ENCODE data around the gene PFKFB2. TPM values are rescaled to one million over a fixed set of nuclear protein-coding genes. Genes with fewer than 3 reads are reported as not detected.

Gene PFKFB2
- total and polyA plus RNA-seq, 4 donors = 1.5 to 5.9 (median 3.0) TPM

GRCh38 chr1:207051191-207051943, 1.7 kb upstream of the PFKFB2 start, which contains the start of gene YOD1:
TSS of gene YOD1 (minus strand) at chr1:207051208. CDS start at chr1:207051030, 178 bp downstream.
- H3K36me3 ChIP-seq (ENCODE audit: control insufficient read depth in 4 of 4, insufficient read depth in 3 of 4, low read depth in 1 of 4, low read length in 3 of 4) = peaks cover 0 to 14% (median 3%) of the 10 kb centered on the region in 4 donors
- no peaks in the 10 kb centered on the region for H3K27me3 ChIP-seq (ENCODE audit: control insufficient read depth in 4 of 4, insufficient read depth in 4 of 4, low read length in 3 of 4)
- H3K27ac ChIP-seq (ENCODE audit: low read depth in 1 of 2, low read length in 2 of 2) = peak within 1 kb of the TSS; percentile 81 to 82
- 50% methylated on average over 15 of the region's 15 CpGs for WGBS
- H3K9ac ChIP-seq (ENCODE audit: low read depth in 1 of 2, low read length in 2 of 2) = peak within 1 kb of the TSS; percentile 81 to 95
- peak within 1 kb of the TSS; percentile 78 to 99 (median 84) for H3K4me3 ChIP-seq (ENCODE audit: low read depth in 1 of 3, low read length in 3 of 3)
- TF ChIP-seq ZBTB33 (IDR thresholded peaks at IDR 0.05) (peak; percentile 92), RXRA (IDR thresholded peaks at IDR 0.05) (peak in 1 of 2 donors; percentile 2), NR2F2 (IDR thresholded peaks at IDR 0.05) (no peak), TAF1 (conservative IDR thresholded peaks at IDR 0.05) (no peak)
- no peaks in the 10 kb centered on the region for H3K9me3 ChIP-seq (ENCODE audit: control insufficient read depth in 4 of 4, low read length in 3 of 4)
- DNase-seq (ENCODE audit: low spot score) = no peak
- H3K4me1 ChIP-seq (ENCODE audit: control insufficient read depth in 4 of 4, insufficient read depth in 4 of 4, low read length in 3 of 4) = peaks cover 1 to 38% (median 12%) of the 10 kb centered on the region in 4 donors

- DNase-seq (ENCODE audit: low spot score) = no peak
- no peaks in the 10 kb centered on the region for H3K9me3 ChIP-seq (ENCODE audit: control insufficient read depth in 4 of 4, low read length in 3 of 4)
- peak overlapping the region in 1 of 2 donors; percentile 23 for H3K27ac ChIP-seq (ENCODE audit: low read depth in 1 of 2, low read length in 2 of 2)
- no peak overlapping the region for H3K4me3 ChIP-seq (ENCODE audit: low read depth in 1 of 3, low read length in 3 of 3)
- WGBS = 77% methylated on average over 2 of the region's 2 CpGs
- peaks cover 0 to 1% (median 0%) of the 10 kb centered on the region in 4 donors for H3K36me3 ChIP-seq (ENCODE audit: control insufficient read depth in 4 of 4, insufficient read depth in 3 of 4, low read depth in 1 of 4, low read length in 3 of 4)
- no peak overlapping the region for H3K9ac ChIP-seq (ENCODE audit: low read depth in 1 of 2, low read length in 2 of 2)
- H3K4me1 ChIP-seq (ENCODE audit: control insufficient read depth in 4 of 4, insufficient read depth in 4 of 4, low read length in 3 of 4) = peaks cover 0 to 21% (median 7%) of the 10 kb centered on the region in 4 donors
- no peaks in the 10 kb centered on the region for H3K27me3 ChIP-seq (ENCODE audit: control insufficient read depth in 4 of 4, insufficient read depth in 4 of 4, low read length in 3 of 4)
- TF ChIP-seq ZBTB33 (IDR thresholded peaks at IDR 0.05) (no peak), YY1 (IDR thresholded peaks at IDR 0.05) (peak; percentile 20)
Measured at GRCh38 chr1:207054491-207054890, 1.4 kb downstream of the PFKFB2 start.

- H3K9ac ChIP-seq (ENCODE audit: low read depth in 1 of 2, low read length in 2 of 2) = no peak overlapping the region
- H3K27ac ChIP-seq (ENCODE audit: low read depth in 1 of 2, low read length in 2 of 2) = no peak overlapping the region
- H3K9me3 ChIP-seq (ENCODE audit: control insufficient read depth in 4 of 4, low read length in 3 of 4) = no peaks in the 10 kb centered on the region
- peaks cover 0 to 2% (median under 1%) of the 10 kb centered on the region in 4 donors for H3K36me3 ChIP-seq (ENCODE audit: control insufficient read depth in 4 of 4, insufficient read depth in 3 of 4, low read depth in 1 of 4, low read length in 3 of 4)
- 77% methylated on average over 3 of the region's 3 CpGs for WGBS
- H3K4me1 ChIP-seq (ENCODE audit: control insufficient read depth in 4 of 4, insufficient read depth in 4 of 4, low read length in 3 of 4) = peaks cover 0 to 18% (median 4%) of the 10 kb centered on the region in 4 donors
- no peak for DNase-seq (ENCODE audit: low spot score)
- no peaks in the 10 kb centered on the region for H3K27me3 ChIP-seq (ENCODE audit: control insufficient read depth in 4 of 4, insufficient read depth in 4 of 4, low read length in 3 of 4)
- TF ChIP-seq RAD21 (IDR thresholded peaks at IDR 0.05) (no peak), RXRA (IDR thresholded peaks at IDR 0.05) (no peak), JUND (IDR thresholded peaks at IDR 0.05) (no peak)
- no peak overlapping the region for H3K4me3 ChIP-seq (ENCODE audit: low read depth in 1 of 3, low read length in 3 of 3)
Measured at GRCh38 chr1:207055386-207056001, 2.4 kb downstream of the PFKFB2 start.
